MCF 10A (cell line): ENCODE results near the gene EIF2B2. TPM values are rescaled to one million over a fixed set of nuclear protein-coding genes. Genes with fewer than 3 reads are reported as not detected.

ENCODE experiments used
- BruUV-seq: library from RNA; stranded (reverse); fragments of 400-500 nt; replicated peaks from 2 replicates; lab custom pipeline; 2021; lab: Mats Ljungman, UMichigan
- CTCF ChIA-PET: fragments of 300-600 bp; sonication (Branson Sonifier 250); formaldehyde crosslinking; extraction: SDS; loops from one replicate; lab custom pipeline; 2021; ENCODE audit warnings: antibody characterized with exemption, inconsistent platforms; lab: Yijun Ruan, JAX
- POLR2A ChIA-PET: fragments of 300-600, 350-650 bp; sonication (Branson Sonifier 250); formaldehyde crosslinking; extraction: SDS; loops from one replicate; lab custom pipeline; 2020; ENCODE audit warnings: antibody characterized with exemption, inconsistent platforms; lab: Yijun Ruan, JAX
- DNase-seq: peaks from one replicate; pipeline ENCODE4 v3.0.0-alpha.2; 2018; ENCODE audit not compliant: unreplicated experiment
- H3K27ac Mint-ChIP-seq: one replicate; pipeline ENCODE4 v1.8.0; 2022; ENCODE audit warnings: mild to moderate bottlenecking, low read depth, mixed read lengths; ENCODE audit not compliant: unreplicated experiment
- H3K27me3 Mint-ChIP-seq: one replicate; pipeline ENCODE4 v1.8.0; 2022; ENCODE audit warnings: mixed read lengths; ENCODE audit not compliant: insufficient read depth, unreplicated experiment
- H3K36me3 Mint-ChIP-seq: one replicate; pipeline ENCODE4 v1.8.0; 2022; ENCODE audit warnings: mild to moderate bottlenecking, moderate library complexity, mixed read lengths; ENCODE audit not compliant: insufficient read depth, unreplicated experiment
- H3K4me1 Mint-ChIP-seq: one replicate; pipeline ENCODE4 v1.8.0; 2022; ENCODE audit warnings: mixed read lengths; ENCODE audit not compliant: insufficient read depth, unreplicated experiment
- H3K4me3 Mint-ChIP-seq: one replicate; pipeline ENCODE4 v1.8.0; 2022; ENCODE audit warnings: mild to moderate bottlenecking, moderate library complexity, mixed read lengths; ENCODE audit not compliant: unreplicated experiment
- H3K9me3 Mint-ChIP-seq: one replicate; pipeline ENCODE4 v1.8.0; 2022; ENCODE audit warnings: mixed read lengths; ENCODE audit not compliant: unreplicated experiment
- CTCF ChIP-seq: fragments of 200-600 bp; IDR thresholded peaks from one replicate; pipeline ENCODE4 v1.8.0; 2022; ENCODE audit warnings: antibody characterized with exemption, mild to moderate bottlenecking; ENCODE audit not compliant: unreplicated experiment
- intact Hi-C: fragments of 100-400 bp; cut with micrococcal nuclease; formaldehyde crosslinking; loops from 2 replicates; pipeline ENCODE4 v1.14.1; 2022
- total RNA-seq: library from RNA; stranded (reverse); gene quantifications from 2 replicates; pipeline ENCODE4 v1.2.3, GENCODE V29; 2022

Gene EIF2B2
- total RNA-seq, 1 experiment from 2014 or later, result 53.8 TPM

DNA sequence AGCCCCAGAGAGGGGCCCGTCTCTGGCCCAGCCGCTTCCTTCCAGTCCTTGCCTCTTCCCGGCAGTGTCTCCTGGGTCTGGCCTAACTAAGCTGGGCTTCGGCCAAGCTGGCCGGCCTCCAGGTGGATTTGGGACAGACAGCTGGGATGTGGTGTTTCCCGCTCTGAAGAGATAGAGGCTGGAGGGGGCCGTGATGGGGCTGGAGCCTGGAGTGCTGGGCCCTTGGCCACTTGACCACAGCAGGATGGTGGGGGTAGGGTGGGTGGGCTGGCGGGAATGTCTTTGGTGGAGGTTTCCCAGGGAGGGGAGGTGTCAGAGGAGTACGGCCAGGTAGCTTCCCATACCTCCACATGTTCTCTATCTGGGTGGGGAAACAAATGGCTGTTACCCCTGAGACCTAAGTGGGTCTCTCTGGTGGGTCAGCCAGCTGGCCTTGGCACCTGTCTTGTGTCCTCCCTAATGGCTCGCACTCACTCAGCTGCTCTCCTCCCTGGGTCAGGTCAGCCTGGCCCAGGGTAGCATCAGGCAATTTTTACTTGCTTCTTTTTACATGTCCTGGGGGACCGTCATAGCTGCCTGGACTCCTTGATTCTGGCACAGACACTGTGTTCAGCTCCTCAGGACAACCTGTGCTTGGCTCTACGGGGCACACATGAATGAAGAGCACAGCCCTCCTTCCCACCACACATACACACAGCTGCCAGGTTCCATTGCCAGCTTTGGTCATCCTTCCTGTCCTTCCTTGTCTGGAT lies 27.5 kb upstream of the EIF2B2 start:
- Mint-ChIP-seq H3K4me1 (peaks cover 6% of the 10 kb centered on the region), H3K27me3 (no peaks in the 10 kb centered on the region), H3K9me3 (no peaks in the 10 kb centered on the region), H3K27ac (no peak overlapping the region), H3K4me3 (no peak overlapping the region), H3K36me3 (peaks cover 4% of the 10 kb centered on the region)
- BruUV-seq, result no TSS peak
- POLR2A ChIA-PET, result interaction anchor here (0.6 kb wide), 2 partner anchors 18 to 285 kb away, joined by 3 read pairs; no protein-coding TSS in a partner anchor
- TF ChIP-seq CTCF, result no peak
- intact Hi-C loops, result no loop called here
- CTCF ChIA-PET, result interaction anchor here (0.5 to 1.4 kb wide), 3 partner anchors 29 to 115 kb away, joined by 3 read pairs; no protein-coding TSS in a partner anchor
- DNase-seq, result peak; percentile 21

DNA sequence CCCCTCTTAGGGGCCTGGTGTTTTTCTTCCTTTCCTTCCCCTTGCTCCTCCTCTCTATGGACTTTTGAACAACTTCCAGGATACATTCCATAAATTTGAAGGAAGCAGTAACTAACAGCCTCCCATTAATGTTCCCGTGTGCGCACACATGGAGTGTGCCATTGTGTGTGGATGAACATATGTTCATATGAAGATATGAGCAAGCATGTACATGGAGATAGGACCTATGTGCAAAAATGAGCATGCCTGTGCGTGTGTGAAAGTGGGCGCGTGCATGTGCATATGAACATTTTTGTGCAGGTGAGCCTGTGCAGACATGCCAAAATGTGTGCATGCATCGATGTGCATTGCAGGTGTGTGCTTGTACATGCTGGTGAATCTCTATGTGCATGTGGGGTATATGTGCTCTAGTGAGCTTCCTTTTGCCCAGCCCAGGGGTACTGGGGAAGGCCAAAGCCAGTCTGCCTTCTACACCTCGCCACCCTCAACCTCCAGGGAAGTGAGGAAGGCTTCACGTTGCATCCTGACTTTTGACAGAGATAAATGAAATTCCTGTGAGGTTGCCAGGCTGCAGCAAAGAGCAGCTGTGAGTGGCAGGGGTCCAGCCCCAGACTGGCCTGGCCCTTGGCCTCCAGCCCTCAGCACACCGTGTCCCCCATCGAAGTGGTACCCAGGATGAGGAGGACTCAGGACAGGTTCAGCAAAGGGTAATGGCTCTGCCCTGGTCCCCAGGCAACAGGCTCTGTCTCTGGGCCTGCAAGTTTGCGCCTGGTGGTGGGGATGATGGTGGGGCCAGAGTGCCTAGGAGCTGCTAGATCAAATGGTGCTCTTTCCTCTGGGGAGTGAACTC lies 26.2 kb upstream of the EIF2B2 start:
- no peak for TF ChIP-seq CTCF
- H3K4me1 Mint-ChIP-seq, result peaks cover 6% of the 10 kb centered on the region
- ChIA-PET POLR2A (no interaction called here), CTCF (interaction anchor here (0.5 to 0.9 kb wide), 2 partner anchors 14 to 112 kb away, joined by 3 to 11 read pairs; no protein-coding TSS in a partner anchor)
- no peak for DNase-seq
- intact Hi-C loops, result no loop called here
- H3K27me3 Mint-ChIP-seq, result no peaks in the 10 kb centered on the region
- BruUV-seq, result no TSS peak
- H3K27ac Mint-ChIP-seq, result no peak overlapping the region
- H3K9me3 Mint-ChIP-seq, result no peaks in the 10 kb centered on the region
- no peak overlapping the region for H3K4me3 Mint-ChIP-seq
- H3K36me3 Mint-ChIP-seq, result peaks cover 4% of the 10 kb centered on the region

DNA sequence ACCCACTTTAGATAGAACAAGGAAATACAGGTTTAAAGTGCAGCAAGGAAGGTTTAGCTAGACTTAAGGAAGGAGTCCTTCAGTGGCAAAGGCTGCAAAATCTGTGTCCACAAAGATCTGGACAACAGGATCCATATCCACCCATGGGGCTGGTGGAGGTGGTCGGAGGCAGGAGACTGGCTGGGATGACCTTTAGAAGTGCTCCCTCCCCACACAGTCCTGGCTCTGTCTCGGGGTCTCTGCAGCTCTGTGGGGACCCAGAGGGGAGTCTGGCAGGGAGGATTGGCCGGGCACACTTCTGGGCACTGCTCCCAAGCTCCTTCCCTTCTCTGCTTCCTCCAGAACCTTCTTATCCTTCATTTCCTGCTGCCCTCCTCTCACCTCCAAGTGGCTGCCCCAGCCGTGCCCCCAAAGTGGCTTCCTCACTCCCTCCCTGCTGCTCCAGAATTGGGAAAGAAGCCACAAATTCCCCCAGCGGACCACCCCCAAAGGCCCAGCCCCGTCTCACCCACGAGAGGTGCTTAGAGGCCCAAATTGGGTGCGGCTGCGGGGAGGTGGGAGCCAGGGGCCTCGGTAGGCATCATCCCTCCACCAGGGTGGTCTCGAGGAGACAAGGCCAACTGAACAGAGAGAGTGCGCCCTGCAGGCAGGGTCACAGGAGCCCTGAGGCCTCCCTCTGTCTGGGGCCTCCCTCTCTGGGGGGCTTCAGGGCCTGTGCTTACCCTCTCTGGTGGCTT lies 25.4 kb upstream of the EIF2B2 start:
- no TSS peak for BruUV-seq
- H3K36me3 Mint-ChIP-seq, result peaks cover 4% of the 10 kb centered on the region
- intact Hi-C loops, result no loop called here
- POLR2A ChIA-PET, result no interaction called here
- no peak for DNase-seq
- CTCF ChIA-PET, result interaction anchor here (0.9 kb wide), 1 partner anchor 13 kb away, joined by 11 read pairs; no protein-coding TSS in a partner anchor
- no peaks in the 10 kb centered on the region for H3K9me3 Mint-ChIP-seq
- H3K27ac Mint-ChIP-seq, result no peak overlapping the region
- no peak for TF ChIP-seq CTCF
- peaks cover 6% of the 10 kb centered on the region for H3K4me1 Mint-ChIP-seq
- H3K27me3 Mint-ChIP-seq, result no peaks in the 10 kb centered on the region
- no peak overlapping the region for H3K4me3 Mint-ChIP-seq
